T47D (cell line): ENCODE data around the gene TMPRSS9.

Experiments
- DNase-seq, 2 experiments: peaks; one replicate each; pipeline versions ENCODE4 v3.0.0 to v3.0.0-alpha.2; 2011 to 2012; ENCODE audit warnings: low read depth in 1 of 2, low spot score in 1 of 2
- JUND ChIP-seq: IDR thresholded peaks from 2 replicates; pipeline ENCODE4 v1.6.1; 2012; ENCODE audit warnings: low read depth
- in situ Hi-C: cut with HindIII; loops from 2 replicates; pipeline ENCODE4 v1.10.0; 2016; ENCODE audit warnings: low sequenced_read_pairs, low pct_unique_long_range_greater_than_20kb

Gene TMPRSS9

DNA sequence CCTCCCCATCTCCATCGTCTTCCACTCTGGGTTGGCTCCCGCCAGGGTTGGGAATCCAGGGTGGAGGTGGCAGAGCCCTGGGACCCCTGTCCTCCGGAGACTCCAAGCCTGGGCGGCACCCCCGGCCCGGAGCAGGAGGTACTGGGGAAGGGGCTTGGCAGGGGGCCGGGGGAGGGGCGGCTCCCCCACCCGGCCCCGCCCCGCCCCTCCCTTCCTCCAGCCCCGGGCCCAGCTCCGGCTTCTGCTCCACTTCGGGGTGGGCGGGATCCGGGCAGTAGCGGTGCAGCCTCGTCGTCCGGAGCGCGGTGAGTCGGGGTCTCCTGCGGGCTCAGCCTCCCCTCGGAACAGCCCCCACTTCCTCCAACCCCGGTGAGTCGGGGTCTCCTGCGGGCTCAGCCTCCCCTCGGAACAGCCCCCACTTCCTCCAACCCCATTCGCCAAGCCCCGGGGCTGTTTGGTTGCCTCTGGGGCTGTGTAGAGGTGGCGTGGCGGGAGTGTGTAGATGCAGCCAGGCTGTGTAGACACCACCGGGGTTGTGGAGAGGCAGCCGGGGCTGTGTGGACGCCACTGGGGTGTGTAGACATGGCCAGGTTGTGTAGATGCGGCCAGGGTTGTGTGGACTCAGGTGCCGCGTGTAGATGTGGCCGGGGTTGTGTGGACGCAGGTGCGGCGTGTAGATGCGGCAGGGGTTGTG is at the start of gene TMPRSS9:
Gene TMPRSS9, plus strand, starts transcription at position 274 of the 694 bp plus-strand sequence. CDS start 29,521 bp downstream, outside the sequence.
- in situ Hi-C loops, result no loop called here
- no peak for DNase-seq
- no peak for TF ChIP-seq JUND

GRCh38 chr19:2311093-2311492 is 49.0 kb upstream of the TMPRSS9 start:
- no peak for TF ChIP-seq JUND
- in situ Hi-C loops, result no loop called here

DNA sequence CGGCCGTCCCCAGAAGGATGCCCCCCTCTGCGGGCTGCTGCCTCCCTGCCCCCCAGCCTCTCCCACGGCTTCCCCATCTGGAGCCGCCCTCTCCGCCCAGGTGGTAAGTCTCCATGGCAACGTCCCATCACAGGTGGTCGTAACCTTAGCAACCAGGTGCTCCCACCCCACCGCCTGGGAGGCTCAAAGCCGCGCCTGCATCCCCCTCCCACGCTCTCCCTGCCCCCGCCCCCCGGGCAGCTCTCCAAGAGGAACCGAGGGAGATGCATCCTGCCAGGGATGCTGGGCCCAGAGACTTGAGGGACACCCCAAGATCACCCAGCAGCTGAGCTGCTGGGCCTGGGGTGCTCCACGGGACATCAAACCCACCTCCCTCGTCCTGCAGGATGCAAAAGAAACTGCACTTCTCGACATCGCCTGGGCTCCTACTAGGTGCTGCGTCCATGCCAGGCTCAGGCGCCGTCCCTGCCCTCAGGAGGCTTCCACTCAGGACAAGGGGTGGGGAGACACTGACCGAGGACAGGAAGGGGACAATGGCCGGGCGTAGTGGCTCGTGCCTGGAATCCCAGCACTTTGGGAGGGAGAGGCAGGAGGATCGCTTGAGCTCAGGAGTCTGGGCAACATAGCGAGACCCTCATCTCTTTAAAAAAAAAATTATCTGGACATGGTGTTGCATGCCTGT is 47.1 kb upstream of the TMPRSS9 start:
- no peak for TF ChIP-seq JUND
- in situ Hi-C loops, result no loop called here
- DNase-seq, result no peak

More at GRCh38 chr19:2311093-2311492, 49.0 kb upstream of the TMPRSS9 start:
- DNase-seq, result no peak

- no peak for TF ChIP-seq JUND
- DNase-seq, result no peak
- in situ Hi-C loops, result no loop called here
Measured at GRCh38 chr19:2315121-2315817, 44.8 kb upstream of the TMPRSS9 start.

DNA sequence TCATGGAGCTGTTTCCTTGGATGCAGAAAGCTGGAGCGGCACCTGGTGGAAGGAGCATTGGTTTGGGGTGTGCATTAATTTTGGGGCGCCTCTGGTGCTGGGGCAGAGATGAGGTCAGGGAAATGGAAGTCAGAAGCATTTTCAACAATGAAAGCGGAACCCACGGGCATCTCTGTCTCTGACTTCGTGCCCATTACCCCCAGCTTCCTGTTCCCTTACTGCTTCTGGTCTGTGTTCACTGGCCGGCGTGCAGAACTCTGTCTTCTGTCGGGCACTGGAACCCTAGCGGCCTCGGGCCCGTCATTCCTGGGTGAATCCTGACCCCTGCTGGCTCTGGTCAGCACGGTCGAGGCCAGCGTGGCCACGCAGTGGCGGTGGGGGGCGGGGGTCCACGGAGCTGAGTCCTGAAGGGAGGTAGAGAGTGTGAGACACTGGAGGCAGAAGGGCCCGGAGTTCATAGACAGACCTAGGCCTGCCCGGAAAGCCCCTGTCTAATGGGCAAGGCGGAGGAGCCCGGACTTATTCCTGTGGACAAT is 44.2 kb upstream of the TMPRSS9 start:
- in situ Hi-C loops, result no loop called here
- TF ChIP-seq JUND, result no peak
- peak; percentile 60 to 69 for DNase-seq

DNA sequence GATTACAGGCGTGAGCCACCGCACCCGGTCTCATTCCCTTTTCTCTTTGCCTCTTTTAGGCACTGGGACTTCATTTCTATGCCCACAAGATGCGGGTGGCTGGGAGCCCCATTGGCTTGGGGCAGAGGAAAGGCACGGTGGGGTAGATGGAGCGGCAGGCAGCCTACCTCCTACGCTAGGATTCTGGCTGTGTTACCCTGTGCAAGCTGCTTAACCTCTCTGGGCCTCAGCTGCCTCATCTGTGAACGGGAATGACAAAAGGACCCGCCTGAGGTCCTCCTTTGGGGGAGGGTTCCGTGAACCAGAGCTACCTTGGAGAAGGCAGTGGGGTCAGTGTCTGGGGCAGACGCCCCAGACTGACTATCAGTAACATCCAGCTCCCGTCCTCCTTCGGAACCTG is 42.8 kb upstream of the TMPRSS9 start:
- TF ChIP-seq JUND, result no peak
- no peak for DNase-seq
- in situ Hi-C loops, result no loop called here

DNA sequence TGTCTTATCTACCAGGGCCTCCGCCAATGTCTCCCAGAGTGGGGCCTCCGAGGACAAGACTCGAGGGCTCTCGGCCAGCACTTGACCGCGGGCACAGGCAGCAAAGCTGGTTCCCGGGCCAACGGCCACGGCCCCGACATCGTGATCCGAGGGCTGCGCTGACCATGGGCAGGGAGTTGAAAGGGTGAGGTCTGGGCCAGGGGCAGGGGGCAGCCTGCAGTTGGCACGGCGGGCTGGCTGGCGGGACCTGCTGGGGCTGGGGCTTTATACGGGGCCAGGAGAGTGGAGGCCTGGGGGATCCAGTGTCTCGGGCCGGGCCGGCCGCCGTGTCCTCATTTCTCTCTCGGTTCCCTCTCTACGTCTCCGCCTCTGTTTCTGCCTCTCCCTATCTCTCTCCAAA is 42.3 kb upstream of the TMPRSS9 start:
- in situ Hi-C loops, result no loop called here
- no peak for TF ChIP-seq JUND
- DNase-seq, result no peak

DNA sequence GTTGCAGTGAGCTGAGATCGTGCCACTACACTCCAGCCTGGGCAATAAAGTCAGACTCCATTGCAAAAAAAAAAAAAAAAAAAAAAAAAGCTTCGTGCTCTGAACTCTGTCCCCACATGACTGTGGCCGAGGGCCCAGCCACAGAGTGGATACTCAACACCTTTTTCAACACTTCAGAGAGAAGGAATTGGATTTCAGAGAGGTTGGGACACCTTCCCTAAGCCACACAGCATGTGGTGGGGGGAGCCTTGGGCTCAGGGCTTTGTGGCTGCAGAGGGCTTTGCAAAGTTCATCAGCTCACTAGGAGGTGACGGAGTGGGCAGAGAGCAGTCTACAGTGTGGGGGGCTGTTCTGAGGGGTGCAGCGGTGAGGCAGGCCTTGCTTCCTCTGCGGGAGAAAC is 41.1 kb upstream of the TMPRSS9 start:
- no peak for DNase-seq
- TF ChIP-seq JUND, result no peak
- in situ Hi-C loops, result no loop called here

- DNase-seq, result no peak
- TF ChIP-seq JUND, result no peak
- in situ Hi-C loops, result no loop called here
Measured at GRCh38 chr19:2319551-2319950, 40.5 kb upstream of the TMPRSS9 start.

GRCh38 chr19:2320049-2320448 is 40.0 kb upstream of the TMPRSS9 start:
- TF ChIP-seq JUND, result no peak
- in situ Hi-C loops, result no loop called here
- no peak for DNase-seq

DNA sequence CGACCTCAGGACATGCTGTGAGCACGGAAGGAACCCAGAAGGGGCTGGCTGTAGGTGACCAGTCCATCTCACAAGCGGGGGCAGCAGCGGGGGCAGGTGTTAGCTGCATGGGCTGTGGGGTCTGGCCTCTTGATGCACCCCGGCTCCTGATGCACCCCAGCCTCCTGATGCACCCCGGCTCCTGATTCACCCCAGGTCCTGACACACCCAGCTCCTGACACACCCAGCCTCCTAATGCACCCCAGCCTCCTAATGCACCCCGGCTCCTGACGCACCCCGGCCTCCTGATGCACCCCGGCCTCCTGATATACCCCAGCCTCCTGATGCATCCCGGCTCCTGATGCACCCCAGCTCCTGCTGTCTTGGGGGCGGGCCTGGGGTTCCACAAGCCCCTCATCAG is 39.1 kb upstream of the TMPRSS9 start:
- no peak for TF ChIP-seq JUND
- in situ Hi-C loops, result no loop called here
- no peak for DNase-seq

GRCh38 chr19:2321565-2322283 is 38.3 kb upstream of the TMPRSS9 start:
- no peak for DNase-seq
- in situ Hi-C loops, result no loop called here
- TF ChIP-seq JUND, result no peak
